Measurements from ENCODE around the gene MKI67.

MKI67 gene

DNA sequence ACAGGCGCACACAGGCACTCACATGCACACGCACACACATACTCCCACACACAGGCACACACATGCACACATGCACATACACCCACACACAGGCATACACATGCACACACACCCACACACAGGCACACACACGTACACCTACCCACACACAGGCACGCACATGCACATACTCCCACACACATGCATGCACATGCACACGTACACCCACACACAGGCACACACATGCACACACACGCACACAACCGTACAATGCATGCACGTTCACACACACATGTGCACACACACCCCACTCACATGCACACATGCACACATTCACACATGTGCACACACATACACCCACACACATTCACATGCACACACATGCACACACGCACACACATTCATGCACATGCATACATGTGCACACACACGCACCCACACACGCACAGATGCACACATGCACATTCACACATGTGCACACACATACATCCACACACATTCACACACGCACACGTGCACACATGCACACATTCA, 59.3 kb downstream of the MKI67 start:
- DNase-seq (ENCODE audit: low read depth in 1 of 2, low spot score in 1 of 2), result no peak

DNA sequence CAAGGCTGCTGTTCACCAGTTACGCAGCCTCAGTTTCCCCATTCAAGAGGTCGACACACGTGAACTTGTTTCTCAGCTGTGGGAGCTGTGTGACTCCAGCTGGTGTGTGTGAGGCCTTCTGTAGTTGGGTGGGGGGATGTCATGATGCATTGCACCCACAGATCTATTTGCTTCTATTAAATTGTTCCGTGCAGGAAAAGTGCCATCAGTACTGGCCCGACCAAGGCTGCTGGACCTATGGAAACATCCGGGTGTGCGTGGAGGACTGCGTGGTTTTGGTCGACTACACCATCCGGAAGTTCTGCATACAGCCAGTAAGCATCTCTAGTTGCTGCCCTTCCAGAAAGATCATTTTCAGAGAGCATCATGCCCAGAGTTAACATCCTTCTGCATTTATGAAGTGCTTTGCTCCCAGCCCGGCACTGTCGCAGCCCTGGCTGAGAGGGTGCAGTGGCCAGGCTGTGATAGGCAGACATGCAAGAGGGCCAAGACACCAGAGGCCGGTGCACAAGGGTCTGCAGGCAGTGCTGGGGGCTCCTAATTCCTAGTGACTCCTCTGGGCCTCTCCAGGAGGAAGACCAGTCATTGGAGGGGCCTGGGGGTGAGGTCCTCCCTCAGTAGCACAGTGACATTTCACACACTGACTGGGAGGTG, 60.2 kb downstream of the MKI67 start:
- no peak for DNase-seq (ENCODE audit: low read depth in 1 of 2, low spot score in 1 of 2)

- DNase-seq (ENCODE audit: low read depth in 1 of 2, low spot score in 1 of 2), result no peak
Measured at GRCh38 chr10:128064970-128065580, 61.1 kb downstream of the MKI67 start.

DNA sequence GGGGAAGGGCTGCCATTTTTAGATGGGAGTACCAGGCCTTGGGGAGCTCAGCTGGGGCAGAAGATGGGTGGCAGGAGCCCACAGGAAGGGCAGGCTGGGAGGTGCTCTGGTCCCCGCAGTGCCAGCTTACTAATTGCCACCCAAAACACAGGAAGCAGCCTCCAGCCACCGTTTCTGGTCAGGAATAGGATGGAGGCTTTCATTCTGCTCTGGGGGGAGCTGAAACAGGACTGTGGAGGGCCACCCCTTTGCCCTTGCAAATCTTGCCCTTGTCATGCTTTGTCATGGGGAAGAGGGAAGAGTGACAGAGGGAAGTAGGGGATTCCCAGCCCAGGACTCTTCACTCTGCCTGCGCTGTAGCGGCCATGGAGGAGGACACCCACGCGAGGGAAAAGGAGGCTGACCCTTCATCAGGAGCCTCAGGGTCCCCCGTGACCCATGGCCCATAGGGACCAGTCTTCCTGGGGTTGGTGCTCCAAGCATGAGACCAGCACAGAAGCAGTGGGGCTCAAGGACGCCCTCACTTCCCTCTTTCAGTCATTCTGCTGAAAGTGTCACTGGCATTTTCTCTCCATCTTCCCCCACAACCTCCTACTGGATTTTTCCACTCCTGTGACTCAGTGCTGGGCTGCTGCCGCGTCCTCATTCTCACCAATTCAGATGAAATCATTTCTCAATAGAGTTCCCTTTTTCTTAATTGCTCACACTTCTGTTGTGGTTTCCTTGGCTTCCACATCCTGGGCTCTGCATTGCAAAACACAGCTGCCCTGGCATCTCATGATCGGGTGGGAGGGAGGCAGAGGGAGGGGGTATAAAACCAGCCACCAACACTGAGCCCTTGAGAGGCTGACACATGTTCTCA, 61.9 kb downstream of the MKI67 start:
- DNase-seq (ENCODE audit: low read depth in 1 of 2, low spot score in 1 of 2), result peak in 1 of 2 donors; percentile 55

- no peak for DNase-seq (ENCODE audit: low read depth in 1 of 2, low spot score in 1 of 2)
Measured at GRCh38 chr10:128063736-128064107, 62.5 kb downstream of the MKI67 start.

DNA sequence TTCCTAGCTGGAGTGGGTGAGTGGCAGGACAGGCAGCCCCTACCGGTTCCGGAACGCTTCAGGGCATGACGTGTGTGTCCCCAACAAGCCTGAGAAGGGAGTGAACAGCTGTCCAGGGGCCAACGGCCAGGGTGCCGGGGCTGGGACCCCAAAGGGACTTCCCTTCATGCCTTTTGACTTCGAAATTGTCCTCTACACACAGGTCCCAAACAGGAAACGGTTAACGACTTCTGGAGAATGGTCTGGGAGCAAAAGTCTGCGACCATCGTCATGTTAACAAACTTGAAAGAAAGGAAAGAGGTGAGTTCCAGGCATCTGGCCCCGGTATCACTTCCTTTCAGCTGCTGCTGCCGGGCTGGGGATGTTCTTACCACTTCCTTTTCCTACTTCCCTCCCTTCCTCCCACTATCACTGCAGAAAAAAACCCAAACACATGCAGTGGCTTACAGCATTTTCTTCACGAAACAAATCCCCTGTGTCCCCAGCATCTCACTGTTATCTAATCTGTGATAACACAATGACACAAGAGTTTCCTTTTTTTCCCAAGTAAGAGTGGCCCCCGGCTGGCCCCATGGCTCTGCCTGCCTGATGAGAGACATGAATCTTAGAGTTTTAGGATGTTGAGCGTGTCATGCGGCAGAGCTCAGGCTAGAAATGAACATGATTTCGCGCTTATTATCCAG, 63.2 kb downstream of the MKI67 start:
- no peak for DNase-seq (ENCODE audit: low read depth in 1 of 2, low spot score in 1 of 2)

GRCh38 chr10:128062331-128062880, 63.8 kb downstream of the MKI67 start:
- DNase-seq (ENCODE audit: low read depth in 1 of 2, low spot score in 1 of 2), result no peak

DNA sequence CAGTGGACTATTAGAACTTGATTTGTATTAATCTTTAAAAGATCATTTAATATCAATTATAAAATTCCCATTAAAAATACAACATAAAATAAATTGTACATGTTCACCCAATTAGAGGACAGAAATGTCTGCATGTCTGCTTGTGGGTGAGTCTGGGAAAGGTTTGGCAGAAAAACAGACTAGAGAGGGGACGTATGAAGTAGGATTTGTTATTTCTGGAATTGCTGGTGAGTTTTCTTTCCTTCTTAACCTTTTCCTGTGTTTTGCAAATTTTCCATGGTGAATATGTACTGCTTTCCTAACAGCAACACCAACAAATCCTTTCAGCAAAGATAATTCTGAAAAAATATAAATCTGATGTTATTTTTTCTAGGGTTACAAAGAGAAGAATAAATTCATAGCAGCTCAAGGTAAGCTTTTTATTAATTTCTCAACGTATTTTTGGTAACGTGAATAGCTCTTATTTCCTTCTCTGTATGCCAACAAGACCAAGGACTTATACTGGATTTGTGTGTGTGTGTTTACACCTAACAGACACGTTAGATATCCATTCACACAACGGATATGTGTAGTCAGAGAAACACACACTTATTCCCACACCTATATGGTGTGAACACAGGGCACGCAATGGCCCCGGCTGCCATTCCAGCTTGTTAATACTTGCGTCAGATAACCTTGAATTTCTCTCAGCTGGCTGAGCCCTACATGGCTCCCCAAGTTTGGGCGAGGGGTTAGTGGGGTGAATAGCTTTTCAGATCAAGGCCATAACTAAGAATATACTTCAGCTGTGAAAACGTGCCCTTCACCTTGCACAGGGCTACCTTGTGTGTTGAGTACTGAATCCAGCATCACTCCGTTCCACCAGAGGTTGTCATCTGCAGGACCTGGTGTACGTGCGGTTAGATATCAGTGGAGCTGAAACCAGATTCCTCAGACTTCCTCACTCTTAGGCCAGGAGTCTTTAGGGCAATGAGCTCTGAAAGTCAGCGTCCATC, 64.6 kb downstream of the MKI67 start:
- no peak for DNase-seq (ENCODE audit: low read depth in 1 of 2, low spot score in 1 of 2)

- DNase-seq (ENCODE audit: low read depth in 1 of 2, low spot score in 1 of 2), result no peak
Measured at GRCh38 chr10:128060341-128061250, 65.6 kb downstream of the MKI67 start.

GRCh38 chr10:128059982-128060293, 66.3 kb downstream of the MKI67 start:
- no peak for DNase-seq (ENCODE audit: low read depth in 1 of 2, low spot score in 1 of 2)

DNA sequence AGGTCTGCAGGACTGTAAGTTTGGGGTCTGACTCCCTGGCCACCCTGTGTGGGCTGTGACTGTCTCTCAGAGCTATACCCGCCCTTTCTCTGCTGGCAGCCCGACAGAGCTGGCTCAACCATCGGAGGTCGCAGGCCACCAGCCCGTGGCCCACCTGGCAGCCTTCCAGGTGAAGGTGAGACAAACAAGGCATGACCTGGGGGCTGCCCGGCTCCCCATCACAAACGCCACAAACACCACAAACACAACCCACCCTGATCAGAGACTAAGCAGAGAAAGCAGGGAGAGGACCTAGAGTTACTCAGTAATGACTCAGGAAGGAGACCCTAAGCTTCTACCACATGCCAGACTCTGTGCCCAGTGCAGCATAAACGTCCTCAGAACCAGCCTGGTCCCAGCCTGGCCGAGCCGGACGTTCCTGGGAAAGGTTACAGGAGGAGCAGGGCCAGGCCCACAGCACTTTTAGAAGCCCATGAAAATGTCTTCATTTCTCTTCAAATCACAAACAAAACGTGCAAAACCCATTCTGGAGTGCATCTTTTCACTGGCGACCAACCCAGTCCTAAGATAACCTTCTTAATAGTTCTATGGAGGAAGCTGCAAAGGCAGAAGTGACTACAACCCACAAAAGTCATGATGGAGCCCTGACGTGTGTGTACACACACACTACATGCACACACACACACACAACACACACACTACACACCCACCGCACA, 66.8 kb downstream of the MKI67 start:
- no peak for DNase-seq (ENCODE audit: low read depth in 1 of 2, low spot score in 1 of 2)

GRCh38 chr10:128058750-128059134, 67.5 kb downstream of the MKI67 start:
- DNase-seq (ENCODE audit: low read depth in 1 of 2, low spot score in 1 of 2), result no peak

GRCh38 chr10:128058106-128058749, 68.0 kb downstream of the MKI67 start:
- DNase-seq (ENCODE audit: low read depth in 1 of 2, low spot score in 1 of 2), result no peak

DNA sequence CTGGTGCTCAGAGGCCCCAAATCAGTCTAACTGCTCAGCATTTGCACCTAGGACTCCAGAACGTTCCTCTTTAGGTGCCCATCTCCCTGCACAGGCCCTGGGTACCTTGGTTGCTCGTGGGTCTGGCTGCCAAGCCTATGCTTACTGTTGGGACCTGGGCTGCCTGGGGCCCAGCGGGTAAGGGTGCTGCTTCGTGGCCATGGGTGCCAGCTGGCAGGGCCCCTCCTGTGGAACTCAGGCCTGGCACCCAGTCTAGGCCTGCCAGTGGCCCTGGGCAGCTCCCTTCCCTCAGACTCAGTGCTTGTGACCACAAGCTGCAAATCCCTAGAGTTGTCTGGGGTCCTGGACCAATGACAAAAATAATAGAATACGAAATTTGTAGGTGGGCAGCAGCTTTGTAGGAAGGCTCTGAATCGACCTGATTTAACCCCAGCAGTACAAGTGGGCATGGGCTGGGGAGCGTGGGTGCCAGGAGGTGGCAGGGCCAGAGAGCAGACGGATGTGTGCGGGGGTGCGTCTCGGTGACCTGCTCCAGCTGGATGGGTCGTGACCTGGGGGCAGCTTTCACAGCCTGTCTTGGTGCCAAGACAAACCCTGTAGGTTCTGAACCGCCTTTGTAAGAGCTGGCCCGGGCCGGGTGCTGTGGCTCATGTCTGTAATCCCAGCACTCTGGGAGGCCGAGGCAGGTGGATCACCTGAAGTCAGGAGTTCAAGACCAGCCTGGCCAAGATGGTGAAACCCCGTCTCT, 69.7 kb downstream of the MKI67 start:
- no peak for DNase-seq (ENCODE audit: low read depth in 1 of 2, low spot score in 1 of 2)

GRCh38 chr10:128055061-128055868, 71.0 kb downstream of the MKI67 start:
- no peak for DNase-seq (ENCODE audit: low read depth in 1 of 2, low spot score in 1 of 2)

GRCh38 chr10:128054163-128054970, 71.9 kb downstream of the MKI67 start:
- no peak for DNase-seq (ENCODE audit: low read depth in 1 of 2, low spot score in 1 of 2)

All from stimulated activated CD4-positive, alpha-beta T cell treated with anti-CD3 and anti-CD28 coated beads, Interleukin-15, amount 100 ng/mL, for 1 hour (primary cell).